H1 (cell line): ENCODE data around the gene TNS1. TPM values are rescaled to one million over a fixed set of nuclear protein-coding genes. Genes with fewer than 3 reads are reported as not detected.

ENCODE experiments used
- CTCF ChIA-PET: fragments of 300-600 bp; sonication (Branson Sonifier 250); formaldehyde crosslinking; loops from one replicate; lab custom pipeline; 2021; ENCODE audit not compliant: partially characterized antibody; lab: Charles Lee
- POLR2A ChIA-PET: fragments of 300-600 bp; sonication (Branson Sonifier 250); formaldehyde crosslinking; loops from one replicate; lab custom pipeline; 2021; ENCODE audit warnings: inconsistent platforms; ENCODE audit not compliant: partially characterized antibody; lab: Charles Lee
- DNase-seq, 2 experiments: peaks; one replicate each; pipeline versions ENCODE4 v3.0.0 to v3.0.0-alpha.2; 2010 to 2022; ENCODE audit warnings: low spot score in 2 of 2, low read depth in 1 of 2, mixed read lengths in 1 of 2
- FAIRE-seq: peaks from 2 replicates; lab custom pipeline; 2011; peaks lifted over from hg19 to GRCh38; lab: Jason Lieb, UNC
- H2AFZ ChIP-seq: 2 replicates; pipeline ENCODE4 v1.8.1; 2012; ENCODE audit warnings: low read length, inconsistent platforms
- H2AK5ac ChIP-seq: 2 replicates; pipeline ENCODE4 v1.6.1; 2013; ENCODE audit warnings: low read depth, low read length
- H2BK120ac ChIP-seq: replicated peaks from 2 replicates; pipeline ENCODE3; 2013; ENCODE audit warnings: low read depth, low read length, inconsistent platforms
- H2BK12ac ChIP-seq: 2 replicates; pipeline ENCODE4 v1.6.1; 2013; ENCODE audit warnings: low read depth, low read length
- H2BK15ac ChIP-seq: 2 replicates; pipeline ENCODE4 v1.6.1; 2013; ENCODE audit warnings: low read length
- H2BK20ac ChIP-seq: 2 replicates; pipeline ENCODE4 v1.6.1; 2013; ENCODE audit warnings: low read length
- H2BK5ac ChIP-seq: 2 replicates; pipeline ENCODE4 v1.6.1; 2013; ENCODE audit warnings: low read depth, low read length
- H3K14ac ChIP-seq: 2 replicates; pipeline ENCODE4 v1.6.1; 2013; ENCODE audit warnings: inconsistent platforms; ENCODE audit not compliant: insufficient read length
- H3K18ac ChIP-seq: 2 replicates; pipeline ENCODE4 v1.6.1; 2013; ENCODE audit warnings: low read length; ENCODE audit errors: extremely low read depth
- H3K23ac ChIP-seq: 2 replicates; pipeline ENCODE4 v1.6.1; 2013; ENCODE audit warnings: inconsistent platforms; ENCODE audit not compliant: insufficient read length
- H3K23me2 ChIP-seq: 2 replicates; pipeline ENCODE4 v1.6.1; 2013; ENCODE audit warnings: low read depth, low read length
- H3K27ac ChIP-seq: 2 replicates; pipeline ENCODE4 v1.6.1; 2011; ENCODE audit warnings: low read depth, low read length, inconsistent platforms
- H3K27me3 ChIP-seq, 4 experiments: replicated peaks in 1 of 4; 1 replicate in 1 of 4; 2 replicates in 3 of 4; pipeline versions ENCODE4 v1.6.1 to v1.8.1; 2011 to 2013; ENCODE audit warnings: low read length in 3 of 4, mild to moderate bottlenecking in 3 of 4, inconsistent platforms in 2 of 4, mixed read lengths in 2 of 4, moderate library complexity in 1 of 4; ENCODE audit not compliant: control insufficient read depth in 3 of 4, insufficient read depth in 3 of 4; ENCODE audit errors: extremely low read depth in 1 of 4
- H3K36me3 ChIP-seq, 4 experiments: 2 replicates each; pipeline versions ENCODE4 v1.6.1 to v1.8.1; 2011 to 2013; ENCODE audit warnings: mild to moderate bottlenecking in 4 of 4, low read length in 3 of 4, moderate library complexity in 2 of 4, control low read depth in 1 of 4, inconsistent platforms in 1 of 4; ENCODE audit not compliant: insufficient read depth in 4 of 4, control insufficient read depth in 2 of 4
- H3K4ac ChIP-seq: replicated peaks from 2 replicates; pipeline ENCODE3; 2013; ENCODE audit warnings: low read length, low read depth, mixed read lengths, inconsistent platforms; ENCODE audit not compliant: insufficient read length
- H3K4me1 ChIP-seq, 4 experiments: replicated peaks in 1 of 4; 1 replicate in 1 of 4; 2 replicates in 3 of 4; pipeline versions ENCODE4 v1.6.1 to v1.8.1; 2011 to 2013; ENCODE audit warnings: low read length in 3 of 4, inconsistent platforms in 2 of 4, mixed read lengths in 1 of 4; ENCODE audit not compliant: insufficient read depth in 4 of 4, control insufficient read depth in 3 of 4
- H3K4me2 ChIP-seq, 2 experiments: 2 replicates each; pipeline versions ENCODE4 v1.6.1 to v1.8.1; 2011 to 2013; ENCODE audit warnings: low read depth in 2 of 2, low read length in 2 of 2, control low read depth in 1 of 2, inconsistent platforms in 1 of 2, mild to moderate bottlenecking in 1 of 2; ENCODE audit not compliant: insufficient read depth in 1 of 2
- H3K4me3 ChIP-seq, 4 experiments: fragments of 200-600, 300-600 bp in 1 of 4; sonication (generic), shearing (Covaris generic), sonication (Bioruptor Twin) in 1 of 4; 2 replicates each; pipeline versions ENCODE4 v1.5.1 to v1.8.1; 2011 to 2016; ENCODE audit warnings: low read length in 4 of 4, low read depth in 3 of 4, control low read depth in 2 of 4, inconsistent platforms in 2 of 4, mild to moderate bottlenecking in 2 of 4, mixed read lengths in 1 of 4, moderate library complexity in 1 of 4; ENCODE audit not compliant: insufficient read depth in 2 of 4; ENCODE audit errors: extremely low read depth in 1 of 4
- H3K56ac ChIP-seq: replicated peaks from 2 replicates; pipeline ENCODE3; 2013; ENCODE audit warnings: low read depth, mild to moderate bottlenecking, mixed read lengths, low read length, inconsistent platforms; ENCODE audit not compliant: insufficient read length
- H3K79me1 ChIP-seq: 2 replicates; pipeline ENCODE4 v1.6.1; 2013; ENCODE audit warnings: low read depth, low read length, control low read depth
- H3K79me2 ChIP-seq, 2 experiments: 2 replicates each; pipeline versions ENCODE4 v1.6.1 to v1.8.1; 2012 to 2013; ENCODE audit warnings: low read length in 2 of 2, mild to moderate bottlenecking in 2 of 2, inconsistent platforms in 1 of 2; ENCODE audit not compliant: insufficient read depth in 2 of 2, control insufficient read depth in 1 of 2
- H3K9ac ChIP-seq, 4 experiments: replicated peaks in 1 of 4; 1 replicate in 1 of 4; 2 replicates in 3 of 4; pipeline versions ENCODE4 v1.6.1 to v1.8.1; 2011 to 2013; ENCODE audit warnings: low read depth in 3 of 4, low read length in 3 of 4, control low read depth in 2 of 4, mild to moderate bottlenecking in 2 of 4, moderate library complexity in 2 of 4, inconsistent platforms in 1 of 4; ENCODE audit errors: extremely low read depth in 1 of 4
- H3K9me3 ChIP-seq, 2 experiments: 2 replicates each; pipeline versions ENCODE4 v1.6.1 to v1.8.1; 2012 to 2013; ENCODE audit warnings: mild to moderate bottlenecking in 2 of 2, moderate library complexity in 2 of 2, control low read depth in 1 of 2, inconsistent platforms in 1 of 2, low read depth in 1 of 2, low read length in 1 of 2, mixed read lengths in 1 of 2; ENCODE audit not compliant: insufficient read depth in 2 of 2
- H4K20me1 ChIP-seq, 2 experiments: replicated peaks in 1 of 2; 2 replicates each; pipeline versions ENCODE3 to v1.8.1; 2011 to 2013; ENCODE audit warnings: inconsistent platforms in 2 of 2, low read length in 2 of 2, mild to moderate bottlenecking in 1 of 2; ENCODE audit not compliant: insufficient read depth in 2 of 2, control insufficient read depth in 1 of 2
- H4K5ac ChIP-seq: 2 replicates; pipeline ENCODE4 v1.6.1; 2013; ENCODE audit warnings: low read length, low read depth, mixed read lengths, inconsistent platforms; ENCODE audit not compliant: insufficient read length
- H4K8ac ChIP-seq: 2 replicates; pipeline ENCODE4 v1.8.0; 2013; ENCODE audit warnings: mild to moderate bottlenecking, moderate library complexity, low read length, inconsistent platforms; ENCODE audit not compliant: insufficient read depth; ENCODE audit errors: extremely low read depth
- H4K91ac ChIP-seq: replicated peaks from 2 replicates; pipeline ENCODE3; 2013; ENCODE audit warnings: low read length, mixed read lengths, inconsistent platforms; ENCODE audit not compliant: insufficient read length
- BACH1 ChIP-seq: IDR thresholded peaks from 2 replicates; pipeline ENCODE4 v1.6.1; 2012; ENCODE audit warnings: low read length, improper control_type of control experiment
- CTBP2 ChIP-seq: IDR thresholded peaks from 2 replicates; pipeline ENCODE4 v1.7.0; 2011; ENCODE audit warnings: borderline replicate concordance, mild to moderate bottlenecking, moderate library complexity, mixed read lengths, low read length; ENCODE audit not compliant: insufficient read depth, insufficient read length
- HDAC2 ChIP-seq, 2 experiments: fragments of 300-600 bp in 1 of 2; sonication (generic) in 1 of 2; IDR thresholded peaks; 2 replicates each; pipeline ENCODE4 v1.6.1; 2011 to 2012; ENCODE audit warnings: low read depth in 2 of 2, low read length in 2 of 2, mild to moderate bottlenecking in 2 of 2, moderate library complexity in 2 of 2, borderline replicate concordance in 1 of 2, inconsistent platforms in 1 of 2
- SIN3A ChIP-seq, 2 experiments: IDR thresholded peaks in 1 of 2; conservative IDR thresholded peaks in 1 of 2; 2 replicates each; pipeline ENCODE4 v1.6.1; 2011 to 2012; ENCODE audit warnings: low read length in 2 of 2, improper control_type of control experiment in 1 of 2, low read depth in 1 of 2, mild to moderate bottlenecking in 1 of 2
- SRF ChIP-seq: IDR thresholded peaks from 2 replicates; pipeline ENCODE4 v1.6.1; 2011; ENCODE audit warnings: mild to moderate bottlenecking, low read depth, low read length, moderate library complexity
- polyA plus RNA-seq, 7 experiments: library from polyadenylated mRNA; depleted of rRNA in 3 of 7; stranded (reverse) in 5 of 7; unstranded in 2 of 7; fragments of >200 nt in 5 of 7; fragments of 200-250 nt in 2 of 7; gene quantifications; 1 replicate in 5 of 7; 2 replicates in 1 of 7; 4 replicates in 1 of 7; pipeline versions ENCODE4 v1.2.1 to v1.2.3, GENCODE V29; 2011 to 2013; ENCODE audit warnings: missing spikeins in 2 of 7, mixed read lengths in 2 of 7
- total RNA-seq: library from RNA; stranded (reverse); fragmentation: NEBNext Ultra II Directional; extraction: Animal tissue kit (Norgen Biotek cat#: 25700); gene quantifications from 2 replicates; pipeline ENCODE4 v1.2.1, GENCODE V29; 2021

TNS1 gene
- total and polyA plus RNA-seq, 2 of the 8 experiments (the other 6 are each of a cell fraction or from before 2014, with no cell fraction given), result 1.5 to 5.1 TPM

DNA sequence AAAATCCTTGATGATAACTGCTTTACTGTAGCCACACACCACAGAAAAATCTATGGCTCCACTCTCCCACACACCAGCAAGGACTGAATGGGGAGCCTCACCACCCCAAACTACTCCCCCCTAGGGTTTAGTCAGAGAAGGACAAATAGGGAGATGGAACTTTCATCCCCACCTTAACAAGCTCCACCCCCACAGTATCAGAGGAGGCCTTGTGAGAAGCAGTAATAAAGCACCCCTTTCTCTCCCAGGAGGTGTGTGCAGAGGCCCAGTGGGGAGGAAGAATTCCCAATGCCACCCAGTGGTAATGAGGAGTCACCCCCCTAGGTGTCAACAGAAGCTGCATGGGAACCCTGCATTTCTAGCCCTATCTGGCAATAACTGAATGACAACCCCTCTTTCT, 224.9 kb downstream of the TNS1 start:
- H3K79me2 ChIP-seq, result no peaks in the 10 kb centered on the region
- H3K27me3 ChIP-seq, result no peaks in the 10 kb centered on the region; a peak in 1 of 7 replicates
- no peaks in the 10 kb centered on the region for H3K9me3 ChIP-seq
- H4K8ac ChIP-seq, result no peak overlapping the region
- H3K14ac ChIP-seq, result no peak overlapping the region
- no peak overlapping the region for H4K91ac ChIP-seq
- no peaks in the 10 kb centered on the region for H3K23me2 ChIP-seq
- no peak overlapping the region for H2BK12ac ChIP-seq
- no peaks in the 10 kb centered on the region for H3K4me1 ChIP-seq
- DNase-seq (no peak), FAIRE-seq (peak; percentile 69)
- H3K4ac ChIP-seq, result no peak overlapping the region
- no peak overlapping the region for H3K27ac ChIP-seq
- POLR2A ChIA-PET, result interaction anchor here (0.8 to 0.9 kb wide), 2 partner anchors 81 to 1565 kb away, joined by 3 read pairs; no protein-coding TSS in a partner anchor
- no peak overlapping the region for H3K18ac ChIP-seq
- H3K4me3 ChIP-seq, result no peak overlapping the region
- no peaks in the 10 kb centered on the region for H4K20me1 ChIP-seq
- H3K9ac ChIP-seq, result no peak overlapping the region
- H3K79me1 ChIP-seq, result no peaks in the 10 kb centered on the region
- H3K23ac ChIP-seq, result no peak overlapping the region
- no peaks in the 10 kb centered on the region for H3K36me3 ChIP-seq
- no peak overlapping the region for H2BK20ac ChIP-seq
- no peak overlapping the region for H3K56ac ChIP-seq
- no peak overlapping the region for H2AK5ac ChIP-seq
- H4K5ac ChIP-seq, result no peak overlapping the region
- H2BK15ac ChIP-seq, result no peak overlapping the region
- no peak overlapping the region for H3K4me2 ChIP-seq
- CTCF ChIA-PET, result interaction anchor here (0.6 to 6.7 kb wide), 9 partner anchors 8 to 1573 kb away, joined by 3 to 48 read pairs (median 4); no protein-coding TSS in a partner anchor
- H2BK120ac ChIP-seq, result no peak overlapping the region
- no peak overlapping the region for H2AFZ ChIP-seq
- H2BK5ac ChIP-seq, result no peak overlapping the region
- TF ChIP-seq SIN3A (conservative IDR thresholded peaks at IDR 0.05 in 1 of 2, IDR thresholded peaks at IDR 0.05 in 1 of 2; ENCODE audit: low read depth in 1 of 2, low read length in 2 of 2) (no peak), HDAC2 (IDR thresholded peaks at IDR 0.05; ENCODE audit: borderline replicate concordance in 1 of 2, low read depth in 2 of 2, low read length in 2 of 2) (no peak), SRF (no peak), BACH1 (no peak), CTBP2 (no peak)
